Subcutaneous abdominal adipose tissue (tissue), 5 donors: ENCODE data around the gene PCAT7.

Experiments used
- H3K27ac ChIP-seq: one replicate; pipeline ENCODE4 v1.7.0; 2013; ENCODE audit warnings: low read depth, mild to moderate bottlenecking, inconsistent platforms, low read length, moderate library complexity
- H3K27me3 ChIP-seq, 5 donors: one replicate each; pipeline ENCODE4 v1.7.0; 2013; ENCODE audit warnings: low read length in 5 of 5, inconsistent platforms in 1 of 5; ENCODE audit not compliant: control insufficient read depth in 5 of 5, insufficient read depth in 4 of 5
- H3K36me3 ChIP-seq, 5 donors: one replicate each; pipeline ENCODE4 v1.7.0; 2013; ENCODE audit warnings: low read length in 5 of 5; ENCODE audit not compliant: control insufficient read depth in 5 of 5, insufficient read depth in 5 of 5
- H3K4me1 ChIP-seq, 5 donors: one replicate each; pipeline ENCODE4 v1.7.0; 2013; ENCODE audit warnings: low read length in 5 of 5, mild to moderate bottlenecking in 3 of 5, moderate library complexity in 1 of 5; ENCODE audit not compliant: control insufficient read depth in 5 of 5, insufficient read depth in 5 of 5
- H3K4me3 ChIP-seq, 5 donors: one replicate each; pipeline ENCODE4 v1.7.0; 2013; ENCODE audit warnings: low read length in 5 of 5, low read depth in 1 of 5
- H3K9ac ChIP-seq, 5 donors: one replicate each; pipeline ENCODE4 v1.7.0; 2013; ENCODE audit warnings: low read length in 5 of 5, mild to moderate bottlenecking in 4 of 5, moderate library complexity in 3 of 5
- H3K9me3 ChIP-seq, 5 donors: one replicate each; pipeline ENCODE4 v1.7.0; 2013; ENCODE audit warnings: low read length in 5 of 5; ENCODE audit not compliant: control insufficient read depth in 5 of 5
- donor health status: healthy.
- donor health status: healthy.
- donor health status: healthy.
- donor health status: healthy.
- donor health status: healthy.

PCAT7 gene

DNA sequence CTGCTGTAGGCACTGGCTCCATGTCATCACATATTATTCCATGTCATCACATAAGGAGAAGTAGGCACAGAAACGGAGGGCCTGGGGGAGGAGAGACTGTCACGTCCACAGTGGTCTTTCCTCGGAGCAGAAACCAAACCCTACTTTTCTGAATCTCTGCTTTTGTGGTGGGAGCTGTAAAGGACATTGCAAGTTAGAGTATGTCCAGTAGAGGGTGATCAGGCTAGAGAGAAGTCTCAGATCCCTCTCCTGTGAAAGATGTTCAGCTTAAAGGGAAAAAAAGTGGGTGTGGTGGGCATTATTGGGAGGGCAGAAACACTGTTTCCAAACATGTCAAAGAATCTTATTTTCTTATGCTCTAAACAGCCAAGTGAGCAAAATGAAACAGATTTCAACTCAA lies 58.1 kb downstream of the PCAT7 start:
- Histone ChIP-seq H3K4me3 (no peak overlapping the region), H3K27me3 (no peaks in the 10 kb centered on the region), H3K4me1 (peaks cover 0 to 7% (median 0%) of the 10 kb centered on the region in 5 donors), H3K9me3 (no peaks in the 10 kb centered on the region), H3K9ac (no peak overlapping the region), H3K36me3 (peaks cover 0 to 4% (median 0%) of the 10 kb centered on the region in 5 donors), H3K27ac (no peak overlapping the region)

DNA sequence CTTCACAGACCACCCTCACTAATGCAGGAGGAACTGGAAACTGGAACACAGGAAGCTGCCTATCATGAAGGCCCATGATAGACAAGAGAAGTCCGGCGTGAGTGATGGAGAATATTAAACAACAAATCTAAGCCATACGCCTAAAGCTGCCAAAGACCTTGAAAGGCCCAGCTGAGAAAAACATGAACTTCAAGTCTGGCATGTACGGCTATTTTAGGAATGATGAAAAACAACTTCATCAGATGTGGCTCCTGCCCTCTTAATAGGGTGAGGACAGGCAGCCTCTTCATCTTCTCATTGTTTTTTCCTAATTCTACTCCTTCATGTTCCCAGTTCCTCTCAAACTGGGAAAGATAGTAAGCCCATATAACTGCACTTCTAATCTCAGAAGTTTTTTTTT lies 64.1 kb downstream of the PCAT7 start:
- no peaks in the 10 kb centered on the region for H3K4me1 ChIP-seq
- no peaks in the 10 kb centered on the region for H3K27me3 ChIP-seq
- no peak overlapping the region for H3K9ac ChIP-seq
- H3K9me3 ChIP-seq: no peaks in the 10 kb centered on the region
- H3K4me3 ChIP-seq: no peak overlapping the region
- H3K36me3 ChIP-seq: peaks cover 0 to 4% (median 0%) of the 10 kb centered on the region in 5 donors
- H3K27ac ChIP-seq: no peak overlapping the region
